GM12878 (cell line): ENCODE measurements around the gene LPIN1. TPM values are rescaled to one million over a fixed set of nuclear protein-coding genes. Genes with fewer than 3 reads are reported as not detected.

Experiments used
- ATAC-seq: fragments of 200-7000 bp; cut with Tn5 transposase; 3 replicates; pipeline ENCODE4 v1.9.1; 2020; ENCODE audit warnings: mild to moderate bottlenecking, moderate library complexity
- BruUV-seq: library from RNA; stranded (reverse); fragments of 400-500 nt; replicated peaks from 2 replicates; lab custom pipeline; 2021; lab: Mats Ljungman, UMichigan
- CTCF ChIA-PET: fragments of 300-600 bp; sonication (Branson Sonifier 250); formaldehyde crosslinking; extraction: SDS; loops from one replicate; lab custom pipeline; 2021; ENCODE audit warnings: inconsistent platforms; lab: Yijun Ruan, JAX
- POLR2A ChIA-PET: fragments of 350-600 bp; formaldehyde crosslinking; extraction: SDS; loops from one replicate; lab custom pipeline; 2021; ENCODE audit warnings: inconsistent platforms; lab: Charles Lee
- RAD21 ChIA-PET: fragments of 300-600 bp; sonication (Branson Sonifier 250); formaldehyde crosslinking; loops from one replicate; lab custom pipeline; 2023; ENCODE audit warnings: antibody characterized with exemption; ENCODE audit not compliant: unreplicated experiment; lab: Charles Lee
- SMC1A ChIA-PET: fragments of 300-600 bp; sonication (Branson Sonifier 250); formaldehyde crosslinking; loops from one replicate; lab custom pipeline; 2023; ENCODE audit not compliant: unreplicated experiment, uncharacterized antibody; lab: Charles Lee
- DNase-seq: peaks from one replicate; pipeline ENCODE4 v3.0.0-alpha.2; 2011; ENCODE audit warnings: low read depth, low spot score
- FAIRE-seq: peaks from 3 replicates; lab custom pipeline; 2011; peaks lifted over from hg19 to GRCh38; lab: Jason Lieb, UNC
- H2AFZ ChIP-seq: 2 replicates; pipeline ENCODE4 v1.6.0; 2011; ENCODE audit warnings: low read depth, low read length, control low read depth; ENCODE audit not compliant: control insufficient read depth
- H3K27ac ChIP-seq: 2 replicates; pipeline ENCODE4 v1.5.1; 2011; ENCODE audit warnings: control low read depth; ENCODE audit not compliant: control insufficient read depth, insufficient read depth
- H3K27me3 ChIP-seq, 2 experiments: replicated peaks in 1 of 2; 2 replicates each; pipeline versions ENCODE4 v1.6.0 to v1.6.1; 2011; ENCODE audit warnings: low read length in 1 of 2; ENCODE audit not compliant: control insufficient read depth in 2 of 2, insufficient read depth in 2 of 2
- H3K36me3 ChIP-seq, 2 experiments: 2 replicates each; pipeline ENCODE4 v1.5.1; 2011; ENCODE audit warnings: low read length in 1 of 2; ENCODE audit not compliant: control insufficient read depth in 2 of 2, insufficient read depth in 2 of 2
- H3K4me1 ChIP-seq: 2 replicates; pipeline ENCODE4 v1.6.1; 2011; ENCODE audit warnings: mild to moderate bottlenecking, low read length, moderate library complexity, mixed read lengths; ENCODE audit not compliant: control insufficient read depth, insufficient read depth
- H3K4me2 ChIP-seq: 2 replicates; pipeline ENCODE4 v1.6.0; 2011; ENCODE audit warnings: control low read depth; ENCODE audit not compliant: control insufficient read depth, insufficient read depth
- H3K4me3 ChIP-seq: fragments of 200-600 bp; sonication (generic); 2 replicates; pipeline ENCODE4 v1.5.1; 2016
- H3K79me2 ChIP-seq: 2 replicates; pipeline ENCODE4 v1.6.0; 2011; ENCODE audit warnings: low read length; ENCODE audit not compliant: control insufficient read depth, insufficient read depth
- H3K9ac ChIP-seq: 2 replicates; pipeline ENCODE4 v1.8.0; 2011; ENCODE audit warnings: low read length, control low read depth, mixed read lengths; ENCODE audit not compliant: control insufficient read depth, insufficient read depth
- H3K9me3 ChIP-seq: replicated peaks from 3 replicates; pipeline ENCODE4 v1.5.1; 2011; ENCODE audit warnings: mild to moderate bottlenecking, low read length; ENCODE audit not compliant: control insufficient read depth, insufficient read depth
- H4K20me1 ChIP-seq: 2 replicates; pipeline ENCODE4 v1.6.0; 2011; ENCODE audit not compliant: control insufficient read depth, insufficient read depth
- ATF3 ChIP-seq: IDR thresholded peaks from 2 replicates; pipeline ENCODE4 v1.6.1; 2011; ENCODE audit warnings: low read depth, mild to moderate bottlenecking, low read length, moderate library complexity, borderline replicate concordance; ENCODE audit errors: extremely low read depth
- CHD4 ChIP-seq: fragments of 200-600 bp; sonication (generic); IDR thresholded peaks from 2 replicates; pipeline ENCODE4 v1.6.1; 2016; ENCODE audit warnings: mild to moderate bottlenecking
- CTCF ChIP-seq, 3 experiments: IDR thresholded peaks in 2 of 3; conservative IDR thresholded peaks in 1 of 3; 2 replicates each; pipeline ENCODE4 v1.5.1; 2011; ENCODE audit warnings: low read depth in 3 of 3, low read length in 3 of 3, mild to moderate bottlenecking in 3 of 3, control low read depth in 2 of 3, moderate library complexity in 2 of 3, inconsistent platforms in 1 of 3, mixed read lengths in 1 of 3; ENCODE audit not compliant: control insufficient read depth in 2 of 3, insufficient read depth in 1 of 3; ENCODE audit errors: extremely low read depth in 1 of 3
- HSF1 ChIP-seq: fragments of 150-350 bp; IDR thresholded peaks from 2 replicates; pipeline ENCODE4 v1.6.1; 2014; ENCODE audit warnings: mild to moderate bottlenecking, low read depth, low read length
- IRF4 ChIP-seq: IDR thresholded peaks from 2 replicates; pipeline ENCODE4 v1.6.1; 2011; ENCODE audit warnings: low read depth, low read length
- NRF1 ChIP-seq: conservative IDR thresholded peaks from 2 replicates; pipeline ENCODE4 v1.6.1; 2011; ENCODE audit warnings: mild to moderate bottlenecking, low read depth, low read length, improper control_type of control experiment
- RAD21 ChIP-seq: IDR thresholded peaks from 2 replicates; pipeline ENCODE4 v1.6.1; 2011; ENCODE audit warnings: mild to moderate bottlenecking, low read depth, low read length, moderate library complexity; ENCODE audit not compliant: insufficient read depth
- RELB ChIP-seq: fragments of 450-650 bp; IDR thresholded peaks from 2 replicates; pipeline ENCODE4 v1.6.1; 2017; ENCODE audit warnings: low read depth, mild to moderate bottlenecking, moderate library complexity
- SMC3 ChIP-seq: IDR thresholded peaks from 2 replicates; pipeline ENCODE4 v1.6.1; 2011; ENCODE audit warnings: low read length, improper control_type of control experiment, borderline replicate concordance
- TCF7 ChIP-seq: IDR thresholded peaks from 2 replicates; pipeline ENCODE4 v1.6.1; 2014; ENCODE audit warnings: antibody characterized with exemption, borderline replicate concordance
- WGBS: methylation state at CpG from one replicate; pipeline ENCODE4 v1.1.6; 2016; ENCODE audit warnings: low lambda C conversion rate; ENCODE audit not compliant: insufficient replicate concordance, insufficient coverage; ENCODE audit errors: missing lambda C conversion rate; 5-methylcytosine and 5-hydroxymethylcytosine counted together
- in situ Hi-C: fragments of 300-500 bp; cut with MboI; formaldehyde crosslinking; loops from 9 replicates; pipeline ENCODE4 v1.14.3; 2018; ENCODE audit warnings: mixed read lengths
- intact Hi-C: fragments of 100-400 bp; cut with micrococcal nuclease; formaldehyde crosslinking; loops from one replicate; pipeline ENCODE4 v1.14.2; 2022; ENCODE audit not compliant: unreplicated experiment
- polyA plus RNA-seq, 11 experiments: library from polyadenylated mRNA; depleted of rRNA in 4 of 11; unstranded in 6 of 11; stranded (reverse) in 5 of 11; fragments of >200 nt; fragmentation: Nextera tagmentation in 4 of 11; fragmentation: Illumina TruSeq in 1 of 11; extraction: Ambion mirVana in 4 of 11; extraction: Trizol in 1 of 11; gene quantifications; 1 replicate in 1 of 11; 2 replicates in 10 of 11; pipeline versions ENCODE4 v1.2.1 to v1.2.3, GENCODE V29; 2011 to 2016; ENCODE audit warnings: inconsistent platforms in 2 of 11, missing spikeins in 2 of 11, low read depth in 1 of 11
- total RNA-seq, 4 experiments: library from RNA; depleted of rRNA in 3 of 4; stranded (reverse); fragments of >200 nt in 3 of 4; fragmentation: Illumina TruSeq in 1 of 4; extraction: Trizol in 1 of 4; gene quantifications; 2 replicates each; pipeline versions ENCODE4 v1.2.1 to v1.2.3, GENCODE V29; 2013 to 2021

The LPIN1 gene
- total and polyA plus RNA-seq, 10 of the 15 experiments (the other 5 are each of a cell fraction or from before 2014, with no cell fraction given): 18.8 to 82.5 (median 50.3) TPM

GRCh38 chr2:11852526-11853196 lies 106.2 kb downstream of the LPIN1 start:
- FAIRE-seq (no peak), DNase-seq (no peak), ATAC-seq (no peak; the same call in 2 of the 3 replicates)
- peaks cover 7% of the 10 kb centered on the region for H3K4me1 ChIP-seq
- H3K9me3 ChIP-seq: peaks cover 12% of the 10 kb centered on the region
- BruUV-seq: no TSS peak
- ChIA-PET SMC1A (no interaction called here), RAD21 (interaction anchor here (0.7 to 1.4 kb wide), 2 partner anchors 9 to 11 kb away, joined by 3 to 4 read pairs; no protein-coding TSS in a partner anchor), CTCF (no interaction called here), POLR2A (interaction anchor here (0.6 kb wide), 1 partner anchor 93 kb away, joined by 6 read pairs; no protein-coding TSS in a partner anchor)
- H3K79me2 ChIP-seq: no peaks in the 10 kb centered on the region
- no peak overlapping the region for H3K27ac ChIP-seq
- H4K20me1 ChIP-seq: no peaks in the 10 kb centered on the region
- H3K36me3 ChIP-seq: no peaks in the 10 kb centered on the region
- 69% methylated on average over 8 of the region's 8 CpGs for WGBS
- in situ Hi-C loops (no loop called here), intact Hi-C loops (no loop called here)
- no peak overlapping the region for H3K9ac ChIP-seq
- no peaks in the 10 kb centered on the region for H3K27me3 ChIP-seq
- no peak overlapping the region for H3K4me3 ChIP-seq
- H2AFZ ChIP-seq: no peak overlapping the region
- peak overlapping the region; percentile 55; the same call in 1 of the 2 replicates for H3K4me2 ChIP-seq
- TF ChIP-seq HSF1: no peak

GRCh38 chr2:11853197-11853588 lies 106.8 kb downstream of the LPIN1 start:
- H3K36me3 ChIP-seq: no peaks in the 10 kb centered on the region
- ChIA-PET SMC1A (no interaction called here), RAD21 (interaction anchor here (1.4 kb wide), 1 partner anchor 11 kb away, joined by 3 read pairs; no protein-coding TSS in a partner anchor), CTCF (no interaction called here), POLR2A (no interaction called here)
- no peak for DNase-seq
- peak overlapping the region; percentile 55; the same call in 1 of the 2 replicates for H3K4me2 ChIP-seq
- WGBS: 80% methylated on average over 5 of the region's 5 CpGs
- peaks cover 12% of the 10 kb centered on the region for H3K9me3 ChIP-seq
- ATAC-seq: no peak
- in situ Hi-C loops (no loop called here), intact Hi-C loops (no loop called here)
- no TSS peak for BruUV-seq
- H3K4me3 ChIP-seq: no peak overlapping the region
- no peak overlapping the region for H2AFZ ChIP-seq
- no peaks in the 10 kb centered on the region for H4K20me1 ChIP-seq
- H3K79me2 ChIP-seq: no peaks in the 10 kb centered on the region
- no peaks in the 10 kb centered on the region for H3K27me3 ChIP-seq
- peaks cover 7% of the 10 kb centered on the region for H3K4me1 ChIP-seq
- no peak for FAIRE-seq
- no peak overlapping the region for H3K9ac ChIP-seq
- no peak overlapping the region for H3K27ac ChIP-seq
- TF ChIP-seq CTCF (IDR thresholded peaks at IDR 0.05 in 2 of 3, conservative IDR thresholded peaks at IDR 0.05 in 1 of 3; ENCODE audit: control insufficient read depth in 2 of 3, extremely low read depth in 1 of 3, insufficient read depth in 1 of 3, low read depth in 3 of 3, low read length in 3 of 3): no peak
- no peak for TF ChIP-seq TCF7
- TF ChIP-seq RAD21: no peak
- no peak for TF ChIP-seq ATF3
- TF ChIP-seq IRF4: no peak
- TF ChIP-seq CHD4: no peak
- TF ChIP-seq RELB: no peak
- TF ChIP-seq SMC3: no peak
- TF ChIP-seq NRF1: no peak
